ENCODE results near the gene PAFAH1B1. TPM values are rescaled to one million over a fixed set of nuclear protein-coding genes. Genes with fewer than 3 reads are reported as not detected.

Gene PAFAH1B1
- total RNA-seq, 2 experiments from 2014 or later = 120 to 123 TPM

DNA sequence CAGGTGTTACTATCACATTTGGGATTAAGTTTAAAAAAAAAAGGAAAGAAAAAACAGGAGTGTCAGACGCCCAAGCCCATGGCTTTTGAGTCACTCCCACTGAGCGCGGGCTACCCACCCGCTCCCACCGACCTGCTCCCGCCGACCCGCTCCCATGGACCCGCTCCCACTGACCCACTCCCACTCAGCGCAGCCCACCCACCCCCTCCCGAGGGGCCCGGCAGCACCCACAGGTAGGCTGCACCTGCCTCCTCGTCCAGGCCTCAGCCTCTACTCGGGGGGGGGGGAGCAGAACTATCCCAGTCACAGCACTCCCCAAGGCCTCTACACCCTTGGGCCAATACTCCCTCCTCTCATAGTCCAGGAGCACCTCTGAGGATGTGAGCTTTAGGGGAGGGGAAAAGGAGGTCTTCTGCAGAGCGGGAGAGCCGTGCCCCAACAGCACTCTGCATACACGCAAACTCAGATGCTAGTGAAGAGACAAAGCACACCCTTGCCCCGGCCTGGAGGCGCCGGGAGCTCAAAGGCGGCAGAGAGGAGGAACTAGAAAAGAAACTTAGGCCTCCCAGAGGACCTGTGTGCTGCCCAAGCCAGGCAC lies 115.2 kb downstream of the PAFAH1B1 start:
- CTCF ChIA-PET = no interaction called here
- H3K27ac Mint-ChIP-seq = peak overlapping the region; percentile 84

DNA sequence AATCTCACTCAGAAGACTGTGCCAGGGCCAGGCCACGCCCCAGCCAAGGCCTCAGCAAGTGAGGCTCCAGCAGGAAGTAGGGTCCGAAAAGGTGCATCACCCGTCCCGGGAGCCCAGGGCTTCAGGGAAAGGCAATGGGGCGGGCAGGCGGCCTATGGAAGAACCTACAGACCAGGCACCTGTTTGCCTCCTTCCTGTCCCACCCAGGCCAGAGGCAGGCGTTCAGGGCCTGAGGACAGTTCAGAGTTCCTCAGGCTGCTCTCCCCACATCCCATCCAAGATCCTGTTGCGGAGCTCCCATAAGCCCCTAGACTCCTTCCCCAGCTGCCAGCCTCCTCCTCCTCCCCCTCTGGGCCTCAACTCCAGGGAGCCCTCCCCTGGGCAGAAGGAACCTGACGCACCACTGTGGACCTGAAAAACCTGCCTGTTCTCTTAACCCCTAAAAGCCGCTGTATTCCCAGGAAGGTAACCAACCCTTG lies 115.8 kb downstream of the PAFAH1B1 start:
- TF ChIP-seq, protein P1, sequence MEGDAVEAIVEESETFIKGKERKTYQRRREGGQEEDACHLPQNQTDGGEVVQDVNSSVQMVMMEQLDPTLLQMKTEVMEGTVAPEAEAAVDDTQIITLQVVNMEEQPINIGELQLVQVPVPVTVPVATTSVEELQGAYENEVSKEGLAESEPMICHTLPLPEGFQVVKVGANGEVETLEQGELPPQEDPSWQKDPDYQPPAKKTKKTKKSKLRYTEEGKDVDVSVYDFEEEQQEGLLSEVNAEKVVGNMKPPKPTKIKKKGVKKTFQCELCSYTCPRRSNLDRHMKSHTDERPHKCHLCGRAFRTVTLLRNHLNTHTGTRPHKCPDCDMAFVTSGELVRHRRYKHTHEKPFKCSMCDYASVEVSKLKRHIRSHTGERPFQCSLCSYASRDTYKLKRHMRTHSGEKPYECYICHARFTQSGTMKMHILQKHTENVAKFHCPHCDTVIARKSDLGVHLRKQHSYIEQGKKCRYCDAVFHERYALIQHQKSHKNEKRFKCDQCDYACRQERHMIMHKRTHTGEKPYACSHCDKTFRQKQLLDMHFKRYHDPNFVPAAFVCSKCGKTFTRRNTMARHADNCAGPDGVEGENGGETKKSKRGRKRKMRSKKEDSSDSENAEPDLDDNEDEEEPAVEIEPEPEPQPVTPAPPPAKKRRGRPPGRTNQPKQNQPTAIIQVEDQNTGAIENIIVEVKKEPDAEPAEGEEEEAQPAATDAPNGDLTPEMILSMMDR (IDR thresholded peaks at IDR 0.05) = no peak
- H3K4me1 Mint-ChIP-seq (ENCODE audit: low read depth) = peaks cover 34% of the 10 kb centered on the region
- no peaks in the 10 kb centered on the region for H3K9me3 ChIP-seq (ENCODE audit: control insufficient read depth in 1 of 2, insufficient read depth in 1 of 2, low read length in 2 of 2)
- no peak for ATAC-seq (ENCODE audit: poor library complexity)
- CTCF ChIA-PET = no interaction called here
- no peak overlapping the region for H3K27ac ChIP-seq (ENCODE audit: low read depth in 1 of 2, low read length in 2 of 2)
- H3K4me3 ChIP-seq (ENCODE audit: low read length) = no peak overlapping the region
- peak overlapping the region; percentile 84 for H3K27ac Mint-ChIP-seq
- H3K27me3 ChIP-seq (ENCODE audit: control insufficient read depth in 1 of 2, insufficient read depth in 2 of 2, low read length in 2 of 2) = no peaks in the 10 kb centered on the region
- POLR2A ChIA-PET = no interaction called here
- peaks cover 18% of the 10 kb centered on the region for H3K36me3 Mint-ChIP-seq (ENCODE audit: low read depth)
- no peaks in the 10 kb centered on the region for H3K9me3 Mint-ChIP-seq
- intact Hi-C loops (cut with DNase I, micrococcal nuclease) = no loop called here
- H3K36me3 ChIP-seq (ENCODE audit: insufficient read depth, low read length) = peaks cover 2% of the 10 kb centered on the region
- peak overlapping the region; percentile 92 for H3K4me3 Mint-ChIP-seq
- H3K4me1 ChIP-seq (ENCODE audit: insufficient read depth, low read length) = peaks cover 58% of the 10 kb centered on the region
- DNase-seq = peak in 1 of 14 experiments; percentile 31
- no peaks in the 10 kb centered on the region for H3K27me3 Mint-ChIP-seq

More for the DNA sequence above, 115.2 kb downstream of the PAFAH1B1 start:
- Histone ChIP-seq H3K9me3 (ENCODE audit: control insufficient read depth in 1 of 2, insufficient read depth in 1 of 2, low read length in 2 of 2) (no peaks in the 10 kb centered on the region), H3K36me3 (ENCODE audit: insufficient read depth, low read length) (peaks cover 5% of the 10 kb centered on the region), H3K4me3 (ENCODE audit: low read length) (no peak overlapping the region), H3K4me1 (ENCODE audit: insufficient read depth, low read length) (peaks cover 58% of the 10 kb centered on the region), H3K27ac (ENCODE audit: low read depth in 1 of 2, low read length in 2 of 2) (no peak overlapping the region), H3K27me3 (ENCODE audit: control insufficient read depth in 1 of 2, insufficient read depth in 2 of 2, low read length in 2 of 2) (no peaks in the 10 kb centered on the region)
- TF ChIP-seq, protein P1 (IDR thresholded peaks at IDR 0.05) = no peak
- POLR2A ChIA-PET = no interaction called here
- no peaks in the 10 kb centered on the region for H3K9me3 Mint-ChIP-seq
- DNase-seq = peak in 1 of 14 experiments; percentile 28
- no peak for ATAC-seq (ENCODE audit: poor library complexity)
- H3K27me3 Mint-ChIP-seq = no peaks in the 10 kb centered on the region
- peaks cover 34% of the 10 kb centered on the region for H3K4me1 Mint-ChIP-seq (ENCODE audit: low read depth)
- H3K36me3 Mint-ChIP-seq (ENCODE audit: low read depth) = peaks cover 18% of the 10 kb centered on the region
- H3K4me3 Mint-ChIP-seq = peak overlapping the region; percentile 92
- intact Hi-C loops (cut with DNase I, micrococcal nuclease) = no loop called here

DNA sequence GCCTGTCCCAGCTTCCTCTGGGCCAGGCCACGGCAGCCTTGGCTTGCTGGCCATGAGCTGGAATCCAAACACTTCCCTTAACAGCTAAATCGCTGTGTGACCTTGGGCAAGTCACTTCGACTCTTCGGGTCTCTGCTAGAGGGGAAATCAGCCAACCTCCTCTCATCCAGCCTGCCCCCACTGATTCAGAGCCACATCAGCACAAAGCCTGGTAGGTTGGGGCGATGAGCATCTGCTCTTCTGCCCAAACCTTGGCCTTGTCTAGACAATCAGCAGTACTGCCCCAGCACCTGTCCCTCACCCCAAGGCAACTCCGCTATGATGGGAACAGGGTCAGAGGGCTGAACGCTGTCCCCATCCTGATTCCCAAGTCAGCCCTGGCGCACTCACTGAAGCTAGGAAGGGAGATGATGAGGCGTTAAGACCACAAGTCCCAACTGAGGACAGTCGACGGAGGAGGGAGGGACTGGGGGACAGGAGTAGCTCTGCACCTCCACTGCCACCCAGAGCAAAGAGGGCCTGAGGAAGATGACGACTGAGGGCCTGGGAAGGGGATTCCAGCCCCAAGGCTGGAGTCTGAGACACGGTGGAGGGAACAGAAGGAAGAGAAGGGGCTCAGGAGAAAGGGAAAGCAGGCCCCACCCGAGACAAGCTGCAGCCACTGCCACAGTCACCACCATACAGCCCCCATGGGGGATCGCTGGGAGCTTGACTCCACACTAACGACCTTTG lies 116.8 kb downstream of the PAFAH1B1 start:
- peaks cover 33% of the 10 kb centered on the region for H3K4me1 Mint-ChIP-seq (ENCODE audit: low read depth)
- peak overlapping the region; percentile 84 for H3K27ac Mint-ChIP-seq
- ATAC-seq (ENCODE audit: poor library complexity) (no peak), DNase-seq (peak in 1 of 14 experiments; percentile 29)
- CTCF ChIA-PET = no interaction called here
- POLR2A ChIA-PET = interaction anchor here (0.7 to 1.0 kb wide), 3 partner anchors 21 to 926 kb away, joined by 3 to 5 read pairs (median 4); partner anchors contain the start of genes CTNS, PAFAH1B1 and SHPK
- H3K4me3 Mint-ChIP-seq = peak overlapping the region; percentile 92
- Histone ChIP-seq H3K9me3 (ENCODE audit: control insufficient read depth in 1 of 2, insufficient read depth in 1 of 2, low read length in 2 of 2) (no peaks in the 10 kb centered on the region), H3K27me3 (ENCODE audit: control insufficient read depth in 1 of 2, insufficient read depth in 2 of 2, low read length in 2 of 2) (no peaks in the 10 kb centered on the region), H3K4me1 (ENCODE audit: insufficient read depth, low read length) (peaks cover 57% of the 10 kb centered on the region), H3K27ac (ENCODE audit: low read depth in 1 of 2, low read length in 2 of 2) (no peak overlapping the region), H3K36me3 (ENCODE audit: insufficient read depth, low read length) (no peaks in the 10 kb centered on the region), H3K4me3 (ENCODE audit: low read length) (peak overlapping the region; percentile 71)
- no peaks in the 10 kb centered on the region for H3K9me3 Mint-ChIP-seq
- no peaks in the 10 kb centered on the region for H3K27me3 Mint-ChIP-seq
- intact Hi-C loops (cut with DNase I, micrococcal nuclease) = loop anchor here in 1 of 2 experiments (2.0 to 10.0 kb wide), 5 partner anchors 37 to 925 kb away; partner anchors contain the start of genes CCDC92B, CTNS, DPH1 and METTL16
- peaks cover 11% of the 10 kb centered on the region for H3K36me3 Mint-ChIP-seq (ENCODE audit: low read depth)
- TF ChIP-seq, protein P1 (IDR thresholded peaks at IDR 0.05) = no peak
